WTC11 (cell line): ENCODE results near the gene AR. TPM values are rescaled to one million over a fixed set of nuclear protein-coding genes. Genes with fewer than 3 reads are reported as not detected.

Experiments
- ATAC-seq: fragments of 200-7000 bp; cut with Tn5 transposase; 2 replicates; pipeline ENCODE4 v1.10.0; 2021; ENCODE audit warnings: mild to moderate bottlenecking, moderate library complexity
- CTCF ChIA-PET: fragments of 300-600 bp; sonication (Branson Sonifier 250); formaldehyde crosslinking; loops from one replicate; lab custom pipeline; 2021; ENCODE audit warnings: antibody characterized with exemption; lab: Charles Lee
- POLR2A ChIA-PET: fragments of 350-600 bp; sonication (Branson Sonifier 250); formaldehyde crosslinking; loops from one replicate; lab custom pipeline; 2021; ENCODE audit warnings: antibody characterized with exemption; lab: Charles Lee
- DNase-seq: peaks from one replicate; pipeline ENCODE4 v3.0.0; 2021; ENCODE audit warnings: low spot score
- H3K27ac Mint-ChIP-seq: 2 replicates; pipeline ENCODE4 v1.8.0; 2021; ENCODE audit warnings: mixed read lengths
- H3K27me3 Mint-ChIP-seq: 2 replicates; pipeline ENCODE4 v1.8.0; 2021; ENCODE audit warnings: low read depth, mild to moderate bottlenecking, moderate library complexity, mixed read lengths
- H3K36me3 Mint-ChIP-seq: 2 replicates; pipeline ENCODE4 v1.8.0; 2021; ENCODE audit warnings: mixed read lengths
- H3K4me1 Mint-ChIP-seq: 2 replicates; pipeline ENCODE4 v1.8.0; 2022; ENCODE audit warnings: mixed read lengths
- H3K4me3 Mint-ChIP-seq: 2 replicates; pipeline ENCODE4 v1.8.0; 2021; ENCODE audit warnings: mild to moderate bottlenecking, moderate library complexity, mixed read lengths
- H3K9me3 Mint-ChIP-seq: 2 replicates; pipeline ENCODE4 v1.8.0; 2021; ENCODE audit warnings: mixed read lengths
- ATF1 ChIP-seq: sonication (generic); formaldehyde crosslinking; IDR thresholded peaks from 2 replicates; pipeline ENCODE4 v1.8.1; 2023; ENCODE audit warnings: mild to moderate bottlenecking, moderate library complexity, missing genetic modification reagents
- ATF3 ChIP-seq: sonication (generic); formaldehyde crosslinking; conservative IDR thresholded peaks from 2 replicates; pipeline ENCODE4 v1.8.1; 2022; ENCODE audit warnings: mild to moderate bottlenecking, missing genetic modification reagents
- ETV6 ChIP-seq: sonication (generic); formaldehyde crosslinking; IDR thresholded peaks from 2 replicates; pipeline ENCODE4 v1.8.1; 2022; ENCODE audit warnings: mild to moderate bottlenecking, missing genetic modification reagents
- FOXK1 ChIP-seq: sonication (generic); formaldehyde crosslinking; IDR thresholded peaks from 2 replicates; pipeline ENCODE4 v1.8.0; 2022; ENCODE audit warnings: mild to moderate bottlenecking, moderate library complexity, missing genetic modification reagents
- GABPB1 ChIP-seq: sonication (generic); formaldehyde crosslinking; IDR thresholded peaks from 2 replicates; pipeline ENCODE4 v1.8.1; 2023; ENCODE audit warnings: mild to moderate bottlenecking, missing genetic modification reagents
- GRHL2 ChIP-seq: fragments of 250-450 bp; sonication (Bioruptor Pico); IDR thresholded peaks from 2 replicates; pipeline ENCODE4 v1.8.0; 2022; ENCODE audit warnings: mild to moderate bottlenecking, moderate library complexity; ENCODE audit not compliant: insufficient replicate concordance, severe bottlenecking
- HMGXB4 ChIP-seq: sonication (generic); formaldehyde crosslinking; IDR thresholded peaks from 2 replicates; pipeline ENCODE4 v1.8.1; 2023; ENCODE audit warnings: mild to moderate bottlenecking, moderate library complexity, missing genetic modification reagents
- MAX ChIP-seq: sonication (generic); formaldehyde crosslinking; IDR thresholded peaks from 2 replicates; pipeline ENCODE4 v1.8.0; 2022; ENCODE audit warnings: mild to moderate bottlenecking, missing genetic modification reagents
- MYBL2 ChIP-seq: sonication (generic); formaldehyde crosslinking; IDR thresholded peaks from 2 replicates; pipeline ENCODE4 v1.8.1; 2023; ENCODE audit warnings: mild to moderate bottlenecking, moderate library complexity, missing genetic modification reagents
- NFE2L1 ChIP-seq: sonication (generic); formaldehyde crosslinking; IDR thresholded peaks from 2 replicates; pipeline ENCODE4 v1.8.1; 2023; ENCODE audit warnings: missing genetic modification reagents
- RORB ChIP-seq: fragments of 250-450 bp; sonication (Bioruptor Pico); IDR thresholded peaks from 2 replicates; pipeline ENCODE4 v1.9.0; 2021; ENCODE audit warnings: mild to moderate bottlenecking
- SMAD4 ChIP-seq: sonication (generic); formaldehyde crosslinking; IDR thresholded peaks from 2 replicates; pipeline ENCODE4 v1.8.0; 2022; ENCODE audit warnings: mild to moderate bottlenecking, missing genetic modification reagents
- STAT6 ChIP-seq: sonication (generic); formaldehyde crosslinking; conservative IDR thresholded peaks from 2 replicates; pipeline ENCODE4 v1.8.1; 2023; ENCODE audit warnings: mild to moderate bottlenecking, low read depth, missing genetic modification reagents, moderate library complexity
- USF2 ChIP-seq: sonication (generic); formaldehyde crosslinking; IDR thresholded peaks from 2 replicates; pipeline ENCODE4 v1.8.1; 2023; ENCODE audit warnings: mild to moderate bottlenecking, missing genetic modification reagents, moderate library complexity
- ZBTB21 ChIP-seq: sonication (generic); formaldehyde crosslinking; IDR thresholded peaks from 2 replicates; pipeline ENCODE4 v1.8.1; 2023; ENCODE audit warnings: mild to moderate bottlenecking, missing genetic modification reagents, borderline replicate concordance
- ZNF317 ChIP-seq: sonication (generic); formaldehyde crosslinking; IDR thresholded peaks from 2 replicates; pipeline ENCODE4 v1.8.1; 2023; ENCODE audit warnings: low read depth, mild to moderate bottlenecking, moderate library complexity, missing genetic modification reagents, borderline replicate concordance
- ZNF425 ChIP-seq: fragments of 250-450 bp; sonication (Bioruptor Pico); conservative IDR thresholded peaks from 2 replicates; pipeline ENCODE4 v1.9.0; 2021; ENCODE audit warnings: mild to moderate bottlenecking
- ZNF671 ChIP-seq: fragments of 250-450 bp; sonication (Bioruptor Pico); IDR thresholded peaks from 2 replicates; pipeline ENCODE4 v1.8.0; 2021; ENCODE audit warnings: mild to moderate bottlenecking
- total RNA-seq: library from RNA; stranded (reverse); gene quantifications from 3 replicates; pipeline ENCODE4 v1.2.3, GENCODE V29; 2021

AR gene
- total RNA-seq, 1 experiment from 2014 or later, result 10.3 TPM

DNA sequence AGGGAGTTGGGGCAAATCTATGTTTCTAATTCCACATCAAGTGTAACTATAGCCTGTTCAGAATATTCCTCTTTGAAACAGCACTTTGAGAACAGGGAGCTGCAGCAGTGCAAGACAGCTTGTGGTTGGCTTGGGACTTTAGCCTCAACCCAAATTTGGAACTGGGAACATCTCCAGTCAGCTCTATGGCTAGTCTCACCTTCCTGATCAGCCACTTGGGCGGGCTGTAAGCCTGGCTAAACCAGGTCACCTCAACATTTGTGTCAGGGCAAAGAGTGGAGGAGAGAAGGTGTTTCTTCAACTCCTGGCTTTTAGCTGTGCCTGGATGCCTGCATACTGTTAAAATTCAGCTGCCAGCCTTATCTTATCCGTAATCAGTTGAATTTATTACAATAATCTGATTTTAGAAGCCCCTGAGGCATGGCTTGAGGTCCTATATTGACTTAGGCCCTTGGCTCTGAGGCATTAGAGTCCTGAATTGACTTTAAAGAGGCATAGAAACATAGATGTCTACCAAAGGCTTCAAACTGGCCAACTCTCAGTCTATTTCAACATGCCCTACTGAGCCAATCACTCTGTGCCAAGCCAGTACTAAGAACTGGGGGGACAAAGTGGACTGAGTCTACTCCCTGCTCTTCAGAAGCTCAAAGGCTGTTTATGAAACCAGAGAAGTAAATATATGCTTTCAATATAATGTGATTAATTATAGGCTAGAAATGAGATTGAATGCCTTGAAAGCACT is 18.7 kb upstream of the AR start:
- H3K4me1 Mint-ChIP-seq, result peaks cover 15% of the 10 kb centered on the region
- H3K36me3 Mint-ChIP-seq, result no peaks in the 10 kb centered on the region
- no peak overlapping the region for H3K4me3 Mint-ChIP-seq
- H3K27me3 Mint-ChIP-seq, result no peaks in the 10 kb centered on the region
- ChIA-PET CTCF (no interaction called here), POLR2A (no interaction called here)
- H3K9me3 Mint-ChIP-seq, result no peaks in the 10 kb centered on the region
- ATAC-seq (no peak), DNase-seq (no peak)
- no peak for TF ChIP-seq ATF1 (CRISPR knock-in tag)
- H3K27ac Mint-ChIP-seq, result no peak overlapping the region

GRCh38 chrX:67536564-67536963 is 7.3 kb upstream of the AR start:
- TF ChIP-seq MAX (no peak), ETV6 (CRISPR knock-in tag) (no peak), RORB (no peak), NFE2L1 (no peak), ATF3 (CRISPR knock-in tag) (no peak), ZNF671 (CRISPR knock-in tag) (no peak), GRHL2 (no peak), SMAD4 (CRISPR knock-in tag) (no peak), FOXK1 (no peak), HMGXB4 (CRISPR knock-in tag) (no peak), MYBL2 (CRISPR knock-in tag) (no peak)
- Mint-ChIP-seq H3K36me3 (no peaks in the 10 kb centered on the region), H3K9me3 (peaks cover 4% of the 10 kb centered on the region), H3K27me3 (no peaks in the 10 kb centered on the region; the same call in 1 of the 2 replicates), H3K4me1 (peaks cover 6% of the 10 kb centered on the region; the same call in 1 of the 2 replicates), H3K27ac (no peak overlapping the region), H3K4me3 (no peak overlapping the region)
- POLR2A ChIA-PET, result no interaction called here
- CTCF ChIA-PET, result no interaction called here
- DNase-seq (no peak), ATAC-seq (no peak)

DNA sequence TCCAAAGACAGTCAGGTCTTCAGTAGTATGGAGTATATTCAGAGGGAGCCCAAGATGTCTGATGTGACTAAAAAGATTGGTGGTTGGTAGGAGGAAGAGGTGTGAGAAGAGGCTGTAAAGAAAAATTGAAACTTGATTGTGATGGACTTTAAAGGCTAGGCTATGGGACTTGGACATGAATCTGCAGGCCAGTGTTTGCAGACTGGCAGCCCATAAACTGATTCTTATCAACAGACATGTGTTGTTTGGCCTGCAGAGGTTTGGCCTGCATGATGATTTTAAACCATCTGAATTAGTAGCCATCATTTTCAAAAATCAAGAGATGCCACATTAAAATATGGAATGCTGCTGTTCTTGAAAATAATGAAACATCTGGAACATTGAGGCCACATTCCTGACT is 5.4 kb upstream of the AR start:
- Mint-ChIP-seq H3K36me3 (no peaks in the 10 kb centered on the region), H3K27me3 (no peaks in the 10 kb centered on the region; the same call in 1 of the 2 replicates), H3K27ac (no peak overlapping the region), H3K4me3 (no peak overlapping the region), H3K9me3 (peaks cover 4% of the 10 kb centered on the region), H3K4me1 (peaks cover 18% of the 10 kb centered on the region)
- ATAC-seq, result no peak
- DNase-seq, result no peak
- CTCF ChIA-PET, result no interaction called here
- POLR2A ChIA-PET, result no interaction called here
- TF ChIP-seq STAT6 (no peak), ZNF425 (no peak), ZBTB21 (CRISPR knock-in tag) (no peak), GABPB1 (no peak), USF2 (CRISPR knock-in tag) (no peak), ZNF317 (CRISPR knock-in tag) (no peak)
